ENCODE measurements around the gene EIF4G1. TPM values are rescaled to one million over a fixed set of nuclear protein-coding genes. Genes with fewer than 3 reads are reported as not detected.

The EIF4G1 gene
- total RNA-seq, 4 donors from 2014 or later: 133 to 269 (median 170) TPM

GRCh38 chr3:184277366-184277765 is 37.0 kb upstream of the EIF4G1 start:
- Histone ChIP-seq H3K4me1 (no peaks in the 10 kb centered on the region), H3K4me3 (no peak overlapping the region), H3K27ac (no peak overlapping the region), H3K36me3 (no peaks in the 10 kb centered on the region), H3K9me3 (no peaks in the 10 kb centered on the region), H3K27me3 (no peaks in the 10 kb centered on the region)
- DNase-seq: no peak
- no peak for TF ChIP-seq CTCF (IDR thresholded peaks at IDR 0.05)
- no peak for TF ChIP-seq POLR2A (IDR thresholded peaks at IDR 0.05)
- intact Hi-C loops (cut with DNase I; ENCODE audit: low total_unique reads): no loop called here

- Histone ChIP-seq H3K4me3 (no peak overlapping the region), H3K27ac (no peak overlapping the region), H3K27me3 (no peaks in the 10 kb centered on the region), H3K4me1 (no peaks in the 10 kb centered on the region), H3K9me3 (no peaks in the 10 kb centered on the region), H3K36me3 (no peaks in the 10 kb centered on the region)
- intact Hi-C loops (cut with DNase I; ENCODE audit: low total_unique reads): no loop called here
- TF ChIP-seq CTCF (IDR thresholded peaks at IDR 0.05): no peak
- TF ChIP-seq POLR2A (IDR thresholded peaks at IDR 0.05): no peak
- no peak for DNase-seq
These were observed 31.5 kb upstream of the EIF4G1 start for GRCh38 chr3:184282941-184283340.

GRCh38 chr3:184283681-184284080 is 30.7 kb upstream of the EIF4G1 start:
- Histone ChIP-seq H3K4me1 (no peaks in the 10 kb centered on the region), H3K9me3 (no peaks in the 10 kb centered on the region), H3K36me3 (no peaks in the 10 kb centered on the region), H3K27me3 (no peaks in the 10 kb centered on the region), H3K4me3 (no peak overlapping the region), H3K27ac (no peak overlapping the region)
- no peak for DNase-seq
- TF ChIP-seq CTCF (IDR thresholded peaks at IDR 0.05): no peak
- no peak for TF ChIP-seq POLR2A (IDR thresholded peaks at IDR 0.05)
- intact Hi-C loops (cut with DNase I; ENCODE audit: low total_unique reads): no loop called here

GRCh38 chr3:184284696-184285095 is 29.7 kb upstream of the EIF4G1 start:
- intact Hi-C loops (cut with DNase I; ENCODE audit: low total_unique reads): no loop called here
- no peaks in the 10 kb centered on the region for H3K4me1 ChIP-seq
- TF ChIP-seq CTCF (IDR thresholded peaks at IDR 0.05): no peak
- no peak for TF ChIP-seq POLR2A (IDR thresholded peaks at IDR 0.05)
- no peak overlapping the region for H3K27ac ChIP-seq
- H3K27me3 ChIP-seq: peaks cover 0 to 4% of the 10 kb centered on the region in 2 donors
- no peak overlapping the region for H3K4me3 ChIP-seq
- no peak for DNase-seq
- no peaks in the 10 kb centered on the region for H3K9me3 ChIP-seq
- H3K36me3 ChIP-seq: no peaks in the 10 kb centered on the region

- H3K27ac ChIP-seq: no peak overlapping the region
- TF ChIP-seq CTCF (IDR thresholded peaks at IDR 0.05) (peak; percentile 7 to 31 (median 22)), POLR2A (IDR thresholded peaks at IDR 0.05) (no peak)
- H3K4me1 ChIP-seq: no peaks in the 10 kb centered on the region
- no peaks in the 10 kb centered on the region for H3K9me3 ChIP-seq
- no peak overlapping the region for H3K4me3 ChIP-seq
- DNase-seq: no peak
- no peaks in the 10 kb centered on the region for H3K36me3 ChIP-seq
- H3K27me3 ChIP-seq: peaks cover 0 to 4% of the 10 kb centered on the region in 2 donors
- intact Hi-C loops (cut with DNase I; ENCODE audit: low total_unique reads): no loop called here
These were observed 24.9 kb upstream of the EIF4G1 start for GRCh38 chr3:184289426-184289938.

Data from uterus (tissue), 4 donors.